ENCODE data around the gene DDX60. TPM values are rescaled to one million over a fixed set of nuclear protein-coding genes. Genes with fewer than 3 reads are reported as not detected.

Gene DDX60
- total and polyA plus RNA-seq, 10 of the 15 experiments (the other 5 are each of a cell fraction or from before 2014, with no cell fraction given): 2.7 to 28.4 (median 6.3) TPM

DNA sequence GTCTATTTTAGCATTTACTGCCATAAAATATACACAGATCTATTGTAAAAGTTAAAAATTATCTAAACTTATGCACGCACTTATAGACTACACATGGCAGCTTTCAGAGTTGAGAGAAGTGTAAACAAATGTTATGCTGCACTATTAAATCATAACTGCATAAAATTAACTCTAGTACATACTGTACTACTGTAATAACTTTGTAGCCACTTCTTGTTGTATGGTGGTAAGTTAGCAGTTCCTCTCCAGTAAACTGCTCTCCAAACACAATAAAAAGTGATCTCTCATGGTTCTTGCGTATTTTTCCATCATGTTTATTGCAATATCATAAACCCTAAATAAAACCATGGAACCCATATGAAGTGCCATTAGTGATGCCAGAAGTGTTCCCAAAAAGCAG is 9.6 kb downstream of the DDX60 start (continued):
- TF ChIP-seq, protein P1, sequence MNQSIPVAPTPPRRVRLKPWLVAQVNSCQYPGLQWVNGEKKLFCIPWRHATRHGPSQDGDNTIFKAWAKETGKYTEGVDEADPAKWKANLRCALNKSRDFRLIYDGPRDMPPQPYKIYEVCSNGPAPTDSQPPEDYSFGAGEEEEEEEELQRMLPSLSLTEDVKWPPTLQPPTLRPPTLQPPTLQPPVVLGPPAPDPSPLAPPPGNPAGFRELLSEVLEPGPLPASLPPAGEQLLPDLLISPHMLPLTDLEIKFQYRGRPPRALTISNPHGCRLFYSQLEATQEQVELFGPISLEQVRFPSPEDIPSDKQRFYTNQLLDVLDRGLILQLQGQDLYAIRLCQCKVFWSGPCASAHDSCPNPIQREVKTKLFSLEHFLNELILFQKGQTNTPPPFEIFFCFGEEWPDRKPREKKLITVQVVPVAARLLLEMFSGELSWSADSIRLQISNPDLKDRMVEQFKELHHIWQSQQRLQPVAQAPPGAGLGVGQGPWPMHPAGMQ (IDR thresholded peaks at IDR 0.05; ENCODE audit: borderline replicate concordance): no peak

DNA sequence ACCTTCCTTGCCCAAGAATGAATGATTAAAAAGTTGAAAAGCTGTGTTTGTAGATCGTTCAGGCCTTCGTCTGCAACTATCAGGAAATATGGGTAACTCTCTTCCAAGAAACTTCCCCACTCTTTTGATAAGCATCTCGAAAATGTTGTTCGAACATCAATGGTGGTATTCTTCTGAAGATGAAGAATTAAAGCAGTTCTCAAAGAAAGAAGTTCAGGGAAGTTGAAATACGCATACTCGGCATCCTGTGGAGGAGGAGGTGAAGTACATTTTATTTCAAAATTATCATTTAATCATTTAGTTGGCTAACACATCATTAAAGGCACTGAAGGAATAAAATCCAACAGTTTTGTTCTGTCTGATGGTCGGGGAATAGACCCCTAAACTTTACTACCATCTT is 12.1 kb downstream of the DDX60 start:
- in situ Hi-C loops (cut with MboI) (no loop called here), intact Hi-C loops (cut with micrococcal nuclease; ENCODE audit: unreplicated experiment) (no loop called here)
- ChIA-PET POLR2A (no interaction called here), SMC1A (ENCODE audit: uncharacterized antibody, unreplicated experiment) (no interaction called here), RAD21 (ENCODE audit: unreplicated experiment) (interaction anchor here (1.0 kb wide), 1 partner anchor 11 kb away, joined by 4 read pairs; no protein-coding TSS in a partner anchor), CTCF (interaction anchor here (0.7 kb wide), 1 partner anchor 64 kb away, joined by 3 read pairs; no protein-coding TSS in a partner anchor)
- Histone ChIP-seq H4K20me1 (ENCODE audit: control insufficient read depth, insufficient read depth) (no peaks in the 10 kb centered on the region), H3K4me3 (no peak overlapping the region), H3K9ac (ENCODE audit: control insufficient read depth, insufficient read depth, low read length) (no peak overlapping the region), H2AFZ (ENCODE audit: control insufficient read depth, low read depth, low read length) (no peak overlapping the region), H3K4me1 (ENCODE audit: control insufficient read depth, insufficient read depth, low read length) (no peaks in the 10 kb centered on the region), H3K36me3 (ENCODE audit: control insufficient read depth in 2 of 2, insufficient read depth in 2 of 2, low read length in 1 of 2) (peaks cover 0 to 2% of the 10 kb centered on the region in 2 experiments; a peak in 1 of 4 replicates), H3K27ac (ENCODE audit: control insufficient read depth, insufficient read depth) (no peak overlapping the region), H3K9me3 (replicated peaks; ENCODE audit: control insufficient read depth, insufficient read depth, low read length) (no peaks in the 10 kb centered on the region), H3K4me2 (ENCODE audit: control insufficient read depth, insufficient read depth) (no peak overlapping the region), H3K27me3 (replicated peaks in 1 of 2; ENCODE audit: control insufficient read depth in 2 of 2, insufficient read depth in 2 of 2, low read length in 1 of 2) (no peaks in the 10 kb centered on the region), H3K79me2 (ENCODE audit: control insufficient read depth, insufficient read depth, low read length) (no peaks in the 10 kb centered on the region)
- BruUV-seq (replicated peaks): no TSS peak
- 93% methylated on average over 7 of the region's 7 CpGs for WGBS (ENCODE audit: insufficient coverage, insufficient replicate concordance, low lambda C conversion rate, missing lambda C conversion rate)
- DNase-seq (ENCODE audit: low read depth, low spot score) (no peak), FAIRE-seq (no peak), ATAC-seq (no peak)
- TF ChIP-seq POU2F2 (IDR thresholded peaks at IDR 0.05; ENCODE audit: borderline replicate concordance, low read depth, low read length): no peak
- TF ChIP-seq USF1 (IDR thresholded peaks at IDR 0.05; ENCODE audit: borderline replicate concordance, extremely low read length, insufficient read depth, low read depth, low read length): no peak
- no peak for TF ChIP-seq TBL1XR1 (IDR thresholded peaks at IDR 0.05; ENCODE audit: low read depth, low read length)
- TF ChIP-seq ELK1 (IDR thresholded peaks at IDR 0.05; ENCODE audit: low read depth, low read length): no peak
- TF ChIP-seq ZNF217 (IDR thresholded peaks at IDR 0.05): no peak
- no peak for TF ChIP-seq POLR2A (IDR thresholded peaks at IDR 0.05; ENCODE audit: low read depth, low read length)
- TF ChIP-seq NFXL1 (IDR thresholded peaks at IDR 0.05; ENCODE audit: borderline replicate concordance): no peak
- TF ChIP-seq HDGF (IDR thresholded peaks at IDR 0.05): no peak
- TF ChIP-seq RAD21 (IDR thresholded peaks at IDR 0.05; ENCODE audit: insufficient read depth, low read depth, low read length): no peak
- TF ChIP-seq IKZF1 (conservative IDR thresholded peaks at IDR 0.05): no peak
- no peak for TF ChIP-seq CUX1 (IDR thresholded peaks at IDR 0.05; ENCODE audit: insufficient replicate concordance, low read depth, low read length)
- no peak for TF ChIP-seq SREBF2 (IDR thresholded peaks at IDR 0.05; ENCODE audit: low read length)
- TF ChIP-seq ZNF274 (IDR thresholded peaks at IDR 0.05; ENCODE audit: insufficient read depth, insufficient read length): no peak
- TF ChIP-seq MYB (IDR thresholded peaks at IDR 0.05; ENCODE audit: borderline replicate concordance, low read depth, low read length): no peak
- no peak for TF ChIP-seq NR2C2 (IDR thresholded peaks at IDR 0.05; ENCODE audit: borderline replicate concordance, control insufficient read depth, insufficient read length, low read depth)
